ENCODE measurements around the gene TMEM258.

DNA sequence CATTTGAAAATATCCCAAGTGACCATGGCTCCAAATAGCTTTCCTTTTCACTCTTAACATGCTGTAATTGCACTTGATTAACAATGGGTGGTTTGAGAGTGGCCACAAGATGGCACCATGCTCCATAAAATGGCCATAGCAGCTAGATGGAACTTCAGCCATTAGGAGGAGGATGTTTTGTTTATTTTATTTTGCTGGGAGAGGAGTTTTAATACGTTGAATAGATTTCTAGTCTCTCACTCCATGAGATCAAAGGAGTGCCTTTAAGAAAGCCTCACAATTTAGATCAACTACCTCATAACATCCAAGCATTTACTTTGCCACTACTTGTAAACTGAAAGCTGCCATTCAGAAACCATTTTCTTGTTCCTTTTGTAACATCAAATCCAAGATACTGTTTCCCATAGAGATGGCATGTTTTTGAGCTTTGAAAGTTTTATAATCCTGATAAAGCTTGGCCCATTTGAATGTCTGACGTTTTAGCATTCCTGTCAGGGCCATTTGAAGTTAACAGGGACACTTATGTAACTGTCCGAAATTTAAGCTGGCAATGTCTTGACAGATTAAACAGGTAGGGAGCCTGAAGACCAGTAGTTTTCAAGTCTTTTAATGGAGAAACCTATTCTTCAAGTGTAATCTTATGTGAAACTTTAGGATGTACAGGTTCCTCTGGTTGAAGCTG, 5.0 kb upstream of the TMEM258 start:
- TF ChIP-seq EP300 (IDR thresholded peaks at IDR 0.05; ENCODE audit: borderline replicate concordance) (no peak), FOXM1 (IDR thresholded peaks at IDR 0.05; ENCODE audit: borderline replicate concordance, low read depth) (no peak)

All from Ishikawa (cell line).